K562 (cell line): Measurements from ENCODE around the gene KLF13. TPM values are rescaled to one million over a fixed set of nuclear protein-coding genes. Genes with fewer than 3 reads are reported as not detected.

ENCODE experiments used
- ATAC-seq: fragments of 200-7000 bp; cut with Tn5 transposase; 3 replicates; pipeline ENCODE4 v1.9.1; 2020; ENCODE audit warnings: moderate library complexity
- BruUV-seq: library from RNA; stranded (reverse); fragments of 400-500 nt; replicated peaks from 2 replicates; lab custom pipeline; 2021; lab: Mats Ljungman, UMichigan
- CTCF ChIA-PET: fragments of 300-600 bp; formaldehyde crosslinking; extraction: SDS; loops from one replicate; lab custom pipeline; 2021; ENCODE audit warnings: low intra/inter-chr PET ratio; lab: Yijun Ruan, JAX
- POLR2A ChIA-PET: fragments of 300-600, 350-650 bp; sonication (Branson Sonifier 250); formaldehyde crosslinking; extraction: SDS; loops from one replicate; lab custom pipeline; 2021; ENCODE audit warnings: antibody characterized with exemption, inconsistent platforms; lab: Yijun Ruan, JAX
- DNase-seq, 4 experiments: peaks; one replicate each; pipeline versions ENCODE4 v3.0.0 to v3.0.0-alpha.2; 2011 to 2018; ENCODE audit warnings: low spot score in 3 of 4, mixed read lengths in 3 of 4; ENCODE audit errors: extremely low read depth in 1 of 4
- FAIRE-seq: peaks from 2 replicates; lab custom pipeline; 2011; peaks lifted over from hg19 to GRCh38; lab: Jason Lieb, UNC
- H2AFZ ChIP-seq: 2 replicates; pipeline ENCODE4 v1.6.0; 2011; ENCODE audit warnings: low read depth, low read length, control low read depth, inconsistent platforms
- H3K27ac ChIP-seq: fragments of 200-600 bp; 3 replicates; pipeline ENCODE4 v1.8.0; 2011; ENCODE audit warnings: low read depth, mild to moderate bottlenecking, control low read depth, inconsistent platforms, low read length, moderate library complexity, mixed read lengths; ENCODE audit errors: extremely low read depth
- H3K27me3 ChIP-seq, 2 experiments: fragments of 300-600 bp in 1 of 2; 2 replicates in 1 of 2; 3 replicates in 1 of 2; pipeline versions ENCODE4 v1.6.0 to v1.8.0; 2011; ENCODE audit warnings: inconsistent platforms in 2 of 2, low read length in 2 of 2, mild to moderate bottlenecking in 1 of 2, mixed read lengths in 1 of 2, moderate library complexity in 1 of 2; ENCODE audit not compliant: control insufficient read depth in 2 of 2, insufficient read depth in 2 of 2
- H3K36me3 ChIP-seq: fragments of 300-600 bp; 3 replicates; pipeline ENCODE4 v1.8.0; 2011; ENCODE audit warnings: mild to moderate bottlenecking, low read length, inconsistent platforms; ENCODE audit not compliant: control insufficient read depth, insufficient read depth
- H3K4me1 ChIP-seq, 2 experiments: fragments of 200-600 bp in 1 of 2; replicated peaks in 1 of 2; 2 replicates in 1 of 2; 3 replicates in 1 of 2; pipeline versions ENCODE4 v1.5.1 to v1.8.0; 2011; ENCODE audit warnings: inconsistent platforms in 2 of 2, low read length in 2 of 2, mild to moderate bottlenecking in 1 of 2, mixed read lengths in 1 of 2, moderate library complexity in 1 of 2; ENCODE audit not compliant: control insufficient read depth in 2 of 2, insufficient read depth in 2 of 2
- H3K4me2 ChIP-seq: 2 replicates; pipeline ENCODE4 v1.6.1; 2011; ENCODE audit warnings: low read length, control low read depth, inconsistent platforms, mixed read lengths; ENCODE audit not compliant: insufficient read depth
- H3K4me3 ChIP-seq: fragments of 200-600 bp; sonication (generic), shearing (Covaris generic); 2 replicates; pipeline ENCODE4 v1.5.1; 2016; ENCODE audit warnings: control low read depth, inconsistent platforms
- H3K79me2 ChIP-seq: fragments of 200-600 bp; 3 replicates; pipeline ENCODE4 v1.8.0; 2011; ENCODE audit warnings: low read length, inconsistent platforms; ENCODE audit not compliant: control insufficient read depth, insufficient read depth
- H3K9ac ChIP-seq, 2 experiments: 2 replicates each; pipeline versions ENCODE4 v1.6.0 to v1.6.1; 2011; ENCODE audit warnings: low read depth in 2 of 2, low read length in 2 of 2, control low read depth in 1 of 2, inconsistent platforms in 1 of 2, mild to moderate bottlenecking in 1 of 2, mixed read lengths in 1 of 2; ENCODE audit not compliant: insufficient read depth in 1 of 2
- H3K9me1 ChIP-seq: one replicate; pipeline ENCODE4 v1.6.0; 2011; ENCODE audit warnings: inconsistent platforms, mild to moderate bottlenecking, low read length, moderate library complexity; ENCODE audit not compliant: control insufficient read depth, insufficient read depth
- H3K9me3 ChIP-seq: replicated peaks from 2 replicates; pipeline ENCODE4 v1.5.1; 2011; ENCODE audit warnings: low read depth, low read length, inconsistent platforms; ENCODE audit not compliant: control insufficient read depth, insufficient read depth
- H4K20me1 ChIP-seq: replicated peaks from 2 replicates; pipeline ENCODE4 v1.6.1; 2011; ENCODE audit warnings: low read length, inconsistent platforms, mixed read lengths; ENCODE audit not compliant: control insufficient read depth, insufficient read depth
- KLF10 ChIP-seq: fragments of 250-450 bp; sonication (Bioruptor Pico); IDR thresholded peaks from 2 replicates; pipeline ENCODE4 v1.6.1; 2021; ENCODE audit warnings: matching md5 sums
- MIER1 ChIP-seq: fragments of 450-650 bp; IDR thresholded peaks from 2 replicates; pipeline ENCODE4 v1.6.1; 2016; ENCODE audit warnings: antibody characterized with exemption, mild to moderate bottlenecking, low read depth
- SREBF1 ChIP-seq: fragments of 150-350 bp; IDR thresholded peaks from 2 replicates; pipeline ENCODE4 v1.6.1; 2014; ENCODE audit warnings: antibody characterized with exemption, low read depth, low read length, borderline replicate concordance
- ZNF143 ChIP-seq: sonication (generic); formaldehyde crosslinking; IDR thresholded peaks from 2 replicates; pipeline ENCODE4 v1.9.0; 2022; ENCODE audit warnings: mild to moderate bottlenecking, missing genetic modification reagents
- ZNF197 ChIP-seq: fragments of 200-800 bp; sonication (Bioruptor generic); IDR thresholded peaks from 2 replicates; pipeline ENCODE4 v1.6.1; 2016; ENCODE audit warnings: low read depth, missing genetic modification characterization, missing compliant biosample characterization
- ZNF431 ChIP-seq: sonication (generic); formaldehyde crosslinking; IDR thresholded peaks from 2 replicates; pipeline ENCODE4 v1.8.0; 2022; ENCODE audit warnings: mild to moderate bottlenecking, missing genetic modification reagents
- WGBS: fragments of 100-300 bp; shearing (Covaris generic); methylation state at CpG from one replicate; pipeline ENCODE4 v1.1.6; 2016; ENCODE audit warnings: low coverage, mixed read lengths; ENCODE audit not compliant: insufficient coverage; ENCODE audit errors: missing lambda C conversion rate; 5-methylcytosine and 5-hydroxymethylcytosine counted together
- in situ Hi-C: fragments of 300-500 bp; cut with MboI; formaldehyde crosslinking; loops from 4 replicates; pipeline ENCODE4 v1.15.0; 2018; ENCODE audit warnings: inconsistent platforms, mixed read lengths
- intact Hi-C: fragments of 100-400 bp; cut with micrococcal nuclease; formaldehyde crosslinking; loops from 2 replicates; pipeline ENCODE4 v1.14.2; 2022
- polyA plus RNA-seq, 8 experiments: library from polyadenylated mRNA; depleted of rRNA in 4 of 8; stranded (reverse) in 5 of 8; unstranded in 3 of 8; fragments of >200 nt; fragmentation: Nextera tagmentation in 2 of 8; fragmentation: Illumina TruSeq in 1 of 8; extraction: Ambion mirVana in 2 of 8; extraction: Trizol in 1 of 8; gene quantifications; 2 replicates each; pipeline versions ENCODE4 v1.2.1 to v1.2.3, GENCODE V29; 2011 to 2014; ENCODE audit warnings: inconsistent platforms in 1 of 8, missing spikeins in 1 of 8
- total RNA-seq, 7 experiments: library from RNA; depleted of rRNA in 6 of 7; stranded (reverse); fragments of >200 nt in 6 of 7; fragmentation: Illumina TruSeq in 2 of 7; extraction: Trizol in 2 of 7; gene quantifications; 2 replicates each; pipeline versions ENCODE4 v1.2.1 to v1.2.3, GENCODE V29; 2011 to 2021; ENCODE audit warnings: low replicate concordance in 1 of 7
- TF ChIP-seq, protein P1 (sequence below): fragments of 450-650 bp; IDR thresholded peaks from 2 replicates; pipeline ENCODE4 v1.6.1; 2016; ENCODE audit warnings: borderline replicate concordance
- TF ChIP-seq, protein P2 (sequence below): fragments of 250-450 bp; sonication (Bioruptor Pico); IDR thresholded peaks from 2 replicates; pipeline ENCODE4 v1.4.0; 2020; ENCODE audit warnings: mild to moderate bottlenecking

The KLF13 gene
- total and polyA plus RNA-seq, 9 of the 15 experiments (the other 6 are each of a cell fraction or from before 2014, with no cell fraction given) = 1.8 to 10.5 (median 4.8) TPM

DNA sequence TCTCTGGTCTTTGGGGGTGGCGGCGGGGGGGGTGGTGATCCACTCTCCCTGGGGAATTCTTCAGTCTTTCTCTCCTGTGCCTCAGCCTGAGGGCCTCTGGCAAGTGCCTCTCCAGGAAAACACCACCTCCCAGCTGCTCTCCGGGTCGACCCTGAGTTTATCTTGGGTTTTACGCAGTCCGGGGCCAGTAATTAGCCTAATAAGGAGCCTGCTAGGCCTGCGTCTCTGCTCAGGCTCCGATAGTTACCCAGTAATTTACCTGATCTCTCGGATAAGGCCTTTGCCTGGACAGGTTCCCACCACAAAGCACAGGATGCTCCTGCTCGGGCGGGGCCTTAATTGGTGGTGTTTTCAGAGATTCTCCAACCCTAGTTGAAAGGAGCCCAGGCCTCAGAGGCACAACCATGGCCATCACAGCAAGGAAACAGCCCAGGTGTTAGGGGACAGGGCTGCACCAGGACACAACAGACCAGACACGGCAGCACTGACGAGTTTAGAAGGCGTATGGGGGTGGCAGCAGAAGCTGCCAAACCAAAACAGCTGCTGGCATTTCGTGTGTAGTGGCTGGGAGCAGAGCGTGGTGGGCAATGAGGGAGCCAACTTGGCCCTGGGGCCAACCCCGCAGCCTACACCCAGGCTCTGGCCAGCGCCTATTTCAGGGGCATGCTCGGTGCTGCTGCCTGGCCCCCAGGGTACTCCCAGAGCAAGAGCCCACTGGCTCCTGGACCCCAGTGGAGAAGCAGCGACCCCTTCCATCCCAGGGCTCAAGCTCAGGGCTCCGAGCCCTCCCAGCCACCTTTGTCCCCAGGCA, 71.4 kb downstream of the KLF13 start:
- no peak for FAIRE-seq
- ChIA-PET CTCF (no interaction called here), POLR2A (interaction anchor here (1.1 kb wide), 1 partner anchor 9 kb away, joined by 3 read pairs; no protein-coding TSS in a partner anchor)

More for the DNA sequence above, 71.4 kb downstream of the KLF13 start:
- Histone ChIP-seq H3K4me3 (no peak overlapping the region), H3K79me2 (no peaks in the 10 kb centered on the region), H2AFZ (peak overlapping the region; percentile 56; the same call in 1 of the 2 replicates), H4K20me1 (no peaks in the 10 kb centered on the region), H3K36me3 (no peaks in the 10 kb centered on the region), H3K27me3 (peaks cover 3 to 23% of the 10 kb centered on the region in 2 experiments), H3K27ac (no peak overlapping the region), H3K4me1 (peaks cover 0 to 24% of the 10 kb centered on the region in 2 experiments; a peak in 2 of 5 replicates), H3K4me2 (no peak overlapping the region; the same call in 1 of the 2 replicates), H3K9me3 (no peaks in the 10 kb centered on the region), H3K9ac (no peak overlapping the region), H3K9me1 (no peaks in the 10 kb centered on the region)
- in situ Hi-C loops = no loop called here
- intact Hi-C loops = loop anchor here (1.0 kb wide), 1 partner anchor 72 kb away; the partner anchor contains the start of gene KLF13
- 40% methylated on average over 19 of the region's 21 CpGs for WGBS
- TF ChIP-seq, protein P1, sequence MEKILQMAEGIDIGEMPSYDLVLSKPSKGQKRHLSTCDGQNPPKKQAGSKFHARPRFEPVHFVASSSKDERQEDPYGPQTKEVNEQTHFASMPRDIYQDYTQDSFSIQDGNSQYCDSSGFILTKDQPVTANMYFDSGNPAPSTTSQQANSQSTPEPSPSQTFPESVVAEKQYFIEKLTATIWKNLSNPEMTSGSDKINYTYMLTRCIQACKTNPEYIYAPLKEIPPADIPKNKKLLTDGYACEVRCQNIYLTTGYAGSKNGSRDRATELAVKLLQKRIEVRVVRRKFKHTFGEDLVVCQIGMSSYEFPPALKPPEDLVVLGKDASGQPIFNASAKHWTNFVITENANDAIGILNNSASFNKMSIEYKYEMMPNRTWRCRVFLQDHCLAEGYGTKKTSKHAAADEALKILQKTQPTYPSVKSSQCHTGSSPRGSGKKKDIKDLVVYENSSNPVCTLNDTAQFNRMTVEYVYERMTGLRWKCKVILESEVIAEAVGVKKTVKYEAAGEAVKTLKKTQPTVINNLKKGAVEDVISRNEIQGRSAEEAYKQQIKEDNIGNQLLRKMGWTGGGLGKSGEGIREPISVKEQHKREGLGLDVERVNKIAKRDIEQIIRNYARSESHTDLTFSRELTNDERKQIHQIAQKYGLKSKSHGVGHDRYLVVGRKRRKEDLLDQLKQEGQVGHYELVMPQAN = no peak
- TF ChIP-seq ZNF143 (CRISPR knock-in tag) = no peak
- no peak for TF ChIP-seq SREBF1
- no peak for TF ChIP-seq ZNF431 (CRISPR knock-in tag)
- TF ChIP-seq MIER1 = no peak
- TF ChIP-seq, protein P2, sequence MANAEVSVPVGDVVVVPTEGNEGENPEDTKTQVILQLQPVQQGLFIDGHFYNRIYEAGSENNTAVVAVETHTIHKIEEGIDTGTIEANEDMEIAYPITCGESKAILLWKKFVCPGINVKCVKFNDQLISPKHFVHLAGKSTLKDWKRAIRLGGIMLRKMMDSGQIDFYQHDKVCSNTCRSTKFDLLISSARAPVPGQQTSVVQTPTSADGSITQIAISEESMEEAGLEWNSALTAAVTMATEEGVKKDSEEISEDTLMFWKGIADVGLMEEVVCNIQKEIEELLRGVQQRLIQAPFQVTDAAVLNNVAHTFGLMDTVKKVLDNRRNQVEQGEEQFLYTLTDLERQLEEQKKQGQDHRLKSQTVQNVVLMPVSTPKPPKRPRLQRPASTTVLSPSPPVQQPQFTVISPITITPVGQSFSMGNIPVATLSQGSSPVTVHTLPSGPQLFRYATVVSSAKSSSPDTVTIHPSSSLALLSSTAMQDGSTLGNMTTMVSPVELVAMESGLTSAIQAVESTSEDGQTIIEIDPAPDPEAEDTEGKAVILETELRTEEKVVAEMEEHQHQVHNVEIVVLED (CRISPR knock-in tag) = no peak
- no peak for TF ChIP-seq KLF10 (CRISPR knock-in tag)
- TF ChIP-seq ZNF197 = no peak
- ATAC-seq (no peak), DNase-seq (peak in 1 of 4 experiments; percentile 4)
- BruUV-seq = no TSS peak
